HCT116 (cell line): ENCODE measurements around the gene RCC2. TPM values are rescaled to one million over a fixed set of nuclear protein-coding genes. Genes with fewer than 3 reads are reported as not detected.

Source experiments
- CEBPB ChIP-seq: IDR thresholded peaks from 2 replicates; pipeline ENCODE4 v1.6.1; 2012; ENCODE audit warnings: low read depth
- EGR1 ChIP-seq: IDR thresholded peaks from 2 replicates; pipeline ENCODE4 v1.6.1; 2012; ENCODE audit warnings: low read depth
- EZH2phosphoT487 ChIP-seq: fragments of 200-600 bp; IDR thresholded peaks from 2 replicates; pipeline ENCODE4 v1.6.1; 2018; ENCODE audit warnings: antibody characterized with exemption, borderline replicate concordance
- POLR2A ChIP-seq: IDR thresholded peaks from 2 replicates; pipeline ENCODE4 v1.7.0; 2011; ENCODE audit warnings: borderline replicate concordance; ENCODE audit not compliant: insufficient read depth, insufficient read length; ENCODE audit errors: extremely low read depth
- SIN3A ChIP-seq: IDR thresholded peaks from 2 replicates; pipeline ENCODE4 v1.6.1; 2012; ENCODE audit warnings: low read depth
- SP1 ChIP-seq: IDR thresholded peaks from 2 replicates; pipeline ENCODE4 v1.6.1; 2012; ENCODE audit warnings: low read depth
- SRF ChIP-seq: IDR thresholded peaks from 2 replicates; pipeline ENCODE4 v1.6.1; 2012; ENCODE audit warnings: low read depth
- TCF7L2 ChIP-seq: IDR thresholded peaks from 2 replicates; pipeline ENCODE4 v1.7.0; 2011; ENCODE audit warnings: borderline replicate concordance, inconsistent platforms; ENCODE audit not compliant: insufficient read depth, insufficient read length; ENCODE audit errors: extremely low read depth
- ZNF274 ChIP-seq: fragments of 200-500 bp; sonication (Bioruptor generic); IDR thresholded peaks from 2 replicates; pipeline ENCODE4 v1.6.1; 2014; ENCODE audit warnings: mild to moderate bottlenecking, low read depth, low read length, inconsistent platforms
- total RNA-seq: library from RNA; stranded (reverse); gene quantifications from one replicate; pipeline ENCODE4 v1.2.1, GENCODE V29; 2021; ENCODE audit not compliant: unreplicated experiment
- TF ChIP-seq, protein P1 (sequence below): IDR thresholded peaks from 2 replicates; pipeline ENCODE4 v1.6.1; 2012; ENCODE audit warnings: low read depth
- TF ChIP-seq, protein P2 (sequence below): IDR thresholded peaks from 2 replicates; pipeline ENCODE4 v1.6.1; 2012
- TF ChIP-seq, protein P3 (sequence below): IDR thresholded peaks from 2 replicates; pipeline ENCODE4 v1.6.1; 2011; ENCODE audit warnings: mild to moderate bottlenecking, low read length, moderate library complexity; ENCODE audit not compliant: insufficient replicate concordance; ENCODE audit errors: extremely low read depth

Gene RCC2
- total RNA-seq, 1 experiment from 2014 or later, result 178 TPM

DNA sequence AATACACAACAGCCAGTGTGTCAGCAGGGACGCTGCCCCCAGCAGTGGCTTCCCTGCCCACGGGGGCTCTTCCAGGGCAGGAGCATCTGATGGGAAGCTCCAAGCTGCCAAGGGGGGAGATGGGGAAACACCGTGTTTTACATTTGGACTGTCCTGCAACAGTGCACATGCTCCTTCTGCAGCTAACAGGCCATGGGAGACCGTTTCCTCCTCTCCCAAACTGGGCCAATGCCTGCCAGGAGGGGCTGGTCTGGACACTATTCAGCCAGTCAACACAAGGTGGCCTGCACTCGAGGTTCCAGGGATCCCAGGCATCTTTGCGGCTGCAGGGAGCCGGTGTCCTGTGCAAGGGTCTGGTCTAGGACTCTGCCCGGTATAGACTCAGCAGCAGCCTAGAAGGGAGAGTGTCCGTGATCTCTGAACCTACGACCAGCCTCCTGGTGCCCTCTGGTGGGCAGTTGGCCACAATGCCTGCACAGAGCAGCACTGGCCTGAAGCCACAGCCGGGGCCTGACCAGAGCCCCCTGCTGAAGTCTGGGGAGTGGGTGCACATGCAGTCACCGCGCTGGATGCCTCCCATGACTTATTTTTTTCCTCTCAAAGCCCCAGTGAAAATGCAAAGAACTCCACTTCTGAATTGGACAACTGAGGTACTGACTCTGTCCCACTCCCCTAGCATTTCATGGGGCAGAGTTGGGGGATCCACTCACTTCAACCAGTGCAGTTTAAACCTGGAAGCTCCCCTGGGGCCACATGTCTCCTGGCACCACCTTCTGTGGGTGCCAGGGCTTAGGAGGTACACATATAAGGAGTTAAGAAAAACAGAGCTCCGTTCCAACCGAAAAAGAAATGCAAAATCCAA, 33.3 kb downstream of the RCC2 start (continued):
- TF ChIP-seq, protein P1, sequence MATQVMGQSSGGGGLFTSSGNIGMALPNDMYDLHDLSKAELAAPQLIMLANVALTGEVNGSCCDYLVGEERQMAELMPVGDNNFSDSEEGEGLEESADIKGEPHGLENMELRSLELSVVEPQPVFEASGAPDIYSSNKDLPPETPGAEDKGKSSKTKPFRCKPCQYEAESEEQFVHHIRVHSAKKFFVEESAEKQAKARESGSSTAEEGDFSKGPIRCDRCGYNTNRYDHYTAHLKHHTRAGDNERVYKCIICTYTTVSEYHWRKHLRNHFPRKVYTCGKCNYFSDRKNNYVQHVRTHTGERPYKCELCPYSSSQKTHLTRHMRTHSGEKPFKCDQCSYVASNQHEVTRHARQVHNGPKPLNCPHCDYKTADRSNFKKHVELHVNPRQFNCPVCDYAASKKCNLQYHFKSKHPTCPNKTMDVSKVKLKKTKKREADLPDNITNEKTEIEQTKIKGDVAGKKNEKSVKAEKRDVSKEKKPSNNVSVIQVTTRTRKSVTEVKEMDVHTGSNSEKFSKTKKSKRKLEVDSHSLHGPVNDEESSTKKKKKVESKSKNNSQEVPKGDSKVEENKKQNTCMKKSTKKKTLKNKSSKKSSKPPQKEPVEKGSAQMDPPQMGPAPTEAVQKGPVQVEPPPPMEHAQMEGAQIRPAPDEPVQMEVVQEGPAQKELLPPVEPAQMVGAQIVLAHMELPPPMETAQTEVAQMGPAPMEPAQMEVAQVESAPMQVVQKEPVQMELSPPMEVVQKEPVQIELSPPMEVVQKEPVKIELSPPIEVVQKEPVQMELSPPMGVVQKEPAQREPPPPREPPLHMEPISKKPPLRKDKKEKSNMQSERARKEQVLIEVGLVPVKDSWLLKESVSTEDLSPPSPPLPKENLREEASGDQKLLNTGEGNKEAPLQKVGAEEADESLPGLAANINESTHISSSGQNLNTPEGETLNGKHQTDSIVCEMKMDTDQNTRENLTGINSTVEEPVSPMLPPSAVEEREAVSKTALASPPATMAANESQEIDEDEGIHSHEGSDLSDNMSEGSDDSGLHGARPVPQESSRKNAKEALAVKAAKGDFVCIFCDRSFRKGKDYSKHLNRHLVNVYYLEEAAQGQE, result no peak
- TF ChIP-seq, protein P2, sequence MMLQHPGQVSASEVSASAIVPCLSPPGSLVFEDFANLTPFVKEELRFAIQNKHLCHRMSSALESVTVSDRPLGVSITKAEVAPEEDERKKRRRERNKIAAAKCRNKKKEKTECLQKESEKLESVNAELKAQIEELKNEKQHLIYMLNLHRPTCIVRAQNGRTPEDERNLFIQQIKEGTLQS, result no peak
- no peak for TF ChIP-seq SP1
- no peak for TF ChIP-seq ZNF274
- TF ChIP-seq SRF, result no peak
- TF ChIP-seq EGR1, result no peak
- no peak for TF ChIP-seq EZH2phosphoT487
- TF ChIP-seq, protein P3, sequence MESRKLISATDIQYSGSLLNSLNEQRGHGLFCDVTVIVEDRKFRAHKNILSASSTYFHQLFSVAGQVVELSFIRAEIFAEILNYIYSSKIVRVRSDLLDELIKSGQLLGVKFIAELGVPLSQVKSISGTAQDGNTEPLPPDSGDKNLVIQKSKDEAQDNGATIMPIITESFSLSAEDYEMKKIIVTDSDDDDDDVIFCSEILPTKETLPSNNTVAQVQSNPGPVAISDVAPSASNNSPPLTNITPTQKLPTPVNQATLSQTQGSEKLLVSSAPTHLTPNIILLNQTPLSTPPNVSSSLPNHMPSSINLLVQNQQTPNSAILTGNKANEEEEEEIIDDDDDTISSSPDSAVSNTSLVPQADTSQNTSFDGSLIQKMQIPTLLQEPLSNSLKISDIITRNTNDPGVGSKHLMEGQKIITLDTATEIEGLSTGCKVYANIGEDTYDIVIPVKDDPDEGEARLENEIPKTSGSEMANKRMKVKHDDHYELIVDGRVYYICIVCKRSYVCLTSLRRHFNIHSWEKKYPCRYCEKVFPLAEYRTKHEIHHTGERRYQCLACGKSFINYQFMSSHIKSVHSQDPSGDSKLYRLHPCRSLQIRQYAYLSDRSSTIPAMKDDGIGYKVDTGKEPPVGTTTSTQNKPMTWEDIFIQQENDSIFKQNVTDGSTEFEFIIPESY, result no peak
- no peak for TF ChIP-seq TCF7L2
- TF ChIP-seq CEBPB, result no peak
- TF ChIP-seq POLR2A, result no peak
- no peak for TF ChIP-seq SIN3A
